Pancreas (tissue), 10 donors: ENCODE results near the gene IMMP2L. TPM values are rescaled to one million over a fixed set of nuclear protein-coding genes. Genes with fewer than 3 reads are reported as not detected.

Experiments
- ATAC-seq, 4 donors: fragments of 200-7000 bp; cut with Tn5 transposase; one replicate each; pipeline versions ENCODE4 v1.8.0 to v1.9.1; 2020; ENCODE audit warnings: mild to moderate bottlenecking in 4 of 4, moderate library complexity in 4 of 4
- DNase-seq, 6 donors: peaks; one replicate each; pipeline ENCODE4 v3.0.0-alpha.2; 2020
- FAIRE-seq: peaks from 2 replicates; lab custom pipeline; 2012; peaks lifted over from hg19 to GRCh38; lab: Jason Lieb, UNC
- H3K27ac ChIP-seq, 4 donors: fragments of 200-600 bp; sonication (generic); 1 replicate in 3 of 4; 2 replicates in 1 of 4; pipeline versions ENCODE4 v1.5.0 to v1.8.0; 2020
- H3K27me3 ChIP-seq, 4 donors: fragments of 200-600 bp; one replicate each; pipeline ENCODE4 v1.8.0; 2021
- H3K36me3 ChIP-seq, 3 donors: fragments of 200-600 bp; sonication (generic) in 1 of 3; one replicate each; pipeline versions ENCODE4 v1.5.0 to v1.8.0; 2020 to 2021
- H3K4me1 ChIP-seq, 3 donors: fragments of 200-600 bp; one replicate each; pipeline ENCODE4 v1.8.0; 2021
- H3K4me3 ChIP-seq, 4 donors: fragments of 200-600 bp; sonication (generic) in 2 of 4; one replicate each; pipeline versions ENCODE4 v1.5.0 to v1.8.0; 2020 to 2021
- H3K9me3 ChIP-seq, 4 donors: fragments of 200-600 bp; one replicate each; pipeline ENCODE4 v1.8.0; 2021
- CTCF ChIP-seq, 4 donors: fragments of 200-600 bp; sonication (generic) in 3 of 4; IDR thresholded peaks; one replicate each; pipeline versions ENCODE4 v1.5.0 to v1.8.0; 2021; ENCODE audit warnings: antibody characterized with exemption in 4 of 4
- WGBS, 2 donors: extraction: QIAGEN DNeasy Blood & Tissue Kit; methylation state at CpG; one replicate each; pipeline ENCODE4 v1.1.7; 2013; 5-methylcytosine and 5-hydroxymethylcytosine counted together
- intact Hi-C, 3 donors: fragments of 100-400 bp; cut with DNase I; formaldehyde crosslinking; loops; one replicate each; pipeline versions ENCODE4 v1.11.1 to v1.14.2; 2022
- polyA plus RNA-seq, 2 donors: library from polyadenylated mRNA; stranded (reverse); fragments of 200-250 nt; gene quantifications; one replicate each; pipeline ENCODE4 v1.2.3, GENCODE V29; 2013
- total RNA-seq, 6 donors: library from RNA; stranded (reverse); fragmentation: NEBNext Ultra II Directional in 4 of 6; extraction: Animal tissue kit (Norgen Biotek cat#: 25700) in 4 of 6; gene quantifications; one replicate each; pipeline versions ENCODE4 v1.2.1 to v1.2.4, GENCODE V29; 2021 to 2023
- donor health status: healthy with polysubstance abuse.
- donor health status: DM: no; HTN: no; CAD: no; lungs with moderate emphysema.
- donor health status: DM: no; HTN: no; CAD: no.
- donor health status: control.
- donor health status: control.
- donor health status: Bipolar disorder and iron deficiency.
- donor health status: DM: yes; HTN: yes; CAD: no.
- donor health status: DM: no; HTN: no; CAD: no.
- donor health status: DM: no; HTN: no; CAD: no.
- donor health status: DM: yes; HTN: yes; CAD: no.

Gene IMMP2L
- total and polyA plus RNA-seq, 8 donors: 7.3 to 30.0 (median 12.9) TPM

- H3K4me3 ChIP-seq: no peak overlapping the region
- H3K4me1 ChIP-seq: no peaks in the 10 kb centered on the region
- FAIRE-seq: no peak
- intact Hi-C loops: no loop called here
- no peaks in the 10 kb centered on the region for H3K36me3 ChIP-seq
- H3K9me3 ChIP-seq: no peaks in the 10 kb centered on the region
- no peak for TF ChIP-seq CTCF (IDR thresholded peaks at IDR 0.05)
- no peak overlapping the region for H3K27ac ChIP-seq
- no peak for ATAC-seq
- no peak for DNase-seq
- no peaks in the 10 kb centered on the region for H3K27me3 ChIP-seq
These were observed 601.5 kb downstream of the IMMP2L start for GRCh38 chr7:110960811-110961210.

- intact Hi-C loops: no loop called here
These were observed 614.0 kb downstream of the IMMP2L start for GRCh38 chr7:110948280-110948679.

GRCh38 chr7:110947408-110947807, 614.9 kb downstream of the IMMP2L start:
- intact Hi-C loops: no loop called here
- no peak for FAIRE-seq
- Histone ChIP-seq H3K4me3 (no peak overlapping the region), H3K27me3 (no peaks in the 10 kb centered on the region), H3K36me3 (no peaks in the 10 kb centered on the region), H3K4me1 (no peaks in the 10 kb centered on the region), H3K27ac (no peak overlapping the region), H3K9me3 (no peaks in the 10 kb centered on the region)
- no peak for ATAC-seq
- no peak for TF ChIP-seq CTCF (IDR thresholded peaks at IDR 0.05)
- 81 to 86% methylated on average over 3 of the region's 3 CpGs for WGBS, 2 donors
- DNase-seq: no peak

More at GRCh38 chr7:110948280-110948679, 614.0 kb downstream of the IMMP2L start:
- no peak for ATAC-seq
- Histone ChIP-seq H3K27me3 (no peaks in the 10 kb centered on the region), H3K4me3 (no peak overlapping the region), H3K36me3 (no peaks in the 10 kb centered on the region), H3K27ac (no peak overlapping the region), H3K9me3 (no peaks in the 10 kb centered on the region), H3K4me1 (no peaks in the 10 kb centered on the region)
- TF ChIP-seq CTCF (IDR thresholded peaks at IDR 0.05): no peak
- no peak for FAIRE-seq
- no peak for DNase-seq

GRCh38 chr7:110944966-110945644, 617.2 kb downstream of the IMMP2L start:
- ATAC-seq (no peak), FAIRE-seq (no peak), DNase-seq (no peak)
- no peaks in the 10 kb centered on the region for H3K4me1 ChIP-seq
- H3K9me3 ChIP-seq: no peaks in the 10 kb centered on the region
- intact Hi-C loops: no loop called here
- H3K4me3 ChIP-seq: no peak overlapping the region
- 90 to 93% methylated on average over 9 of the region's 9 CpGs for WGBS, 2 donors
- no peaks in the 10 kb centered on the region for H3K36me3 ChIP-seq
- no peak overlapping the region for H3K27ac ChIP-seq
- no peak for TF ChIP-seq CTCF (IDR thresholded peaks at IDR 0.05)
- no peaks in the 10 kb centered on the region for H3K27me3 ChIP-seq

- no peak for ATAC-seq
- Histone ChIP-seq H3K27me3 (no peaks in the 10 kb centered on the region), H3K36me3 (no peaks in the 10 kb centered on the region), H3K4me1 (no peaks in the 10 kb centered on the region), H3K9me3 (no peaks in the 10 kb centered on the region), H3K4me3 (no peak overlapping the region), H3K27ac (no peak overlapping the region)
- TF ChIP-seq CTCF (IDR thresholded peaks at IDR 0.05): no peak
- intact Hi-C loops: no loop called here
- no peak for FAIRE-seq
- 97 to 98% methylated on average over 7 of the region's 7 CpGs for WGBS, 2 donors
- DNase-seq: no peak
These were observed 617.8 kb downstream of the IMMP2L start for GRCh38 chr7:110944448-110944847.
